Activated gamma-delta T cell (primary cell): ENCODE results near the gene SULT1B1.

Experiments used
- DNase-seq: peaks from one replicate; lab custom pipeline; 2025; lab: John Stamatoyannopoulos, UW

The SULT1B1 gene

GRCh38 chr4:69697536-69698242, 62.7 kb downstream of the SULT1B1 start:
- DNase-seq, result no peak

DNA sequence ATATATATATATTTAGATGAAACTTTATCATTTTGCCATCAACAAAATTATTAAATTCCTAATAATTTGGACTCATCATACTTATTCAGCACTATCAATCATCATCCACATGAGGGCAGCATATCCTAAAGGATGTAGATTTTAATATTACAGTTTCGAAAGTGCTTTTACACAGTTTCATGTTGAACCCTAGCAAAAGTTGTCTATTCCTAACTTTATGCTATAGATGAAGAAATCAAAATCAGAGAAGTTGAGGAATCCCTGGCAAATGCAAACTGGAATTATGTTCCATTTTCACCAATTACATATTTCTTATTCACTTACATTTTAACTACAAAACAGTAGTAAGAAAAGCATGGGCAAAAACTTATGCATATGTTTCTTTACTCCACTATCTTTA, 70.8 kb downstream of the SULT1B1 start:
- DNase-seq, result no peak

- DNase-seq, result no peak
Measured at GRCh38 chr4:69684804-69685203, 75.6 kb downstream of the SULT1B1 start.
